Neuron (in vitro differentiated cells): ENCODE results near the gene ECE1.

ENCODE experiments used
- H2AFZ ChIP-seq: one replicate; pipeline ENCODE4 v1.6.1; 2013; ENCODE audit warnings: low read depth, mild to moderate bottlenecking, inconsistent platforms, low read length, moderate library complexity
- H3K27me3 ChIP-seq: one replicate; pipeline ENCODE4 v1.6.1; 2013; ENCODE audit warnings: low read length; ENCODE audit not compliant: insufficient read depth
- H3K36me3 ChIP-seq: one replicate; pipeline ENCODE4 v1.6.1; 2013; ENCODE audit warnings: low read length; ENCODE audit not compliant: insufficient read depth
- H3K4me1 ChIP-seq: one replicate; pipeline ENCODE4 v1.6.1; 2013; ENCODE audit warnings: low read length; ENCODE audit not compliant: insufficient read depth
- H3K4me3 ChIP-seq: 2 replicates; pipeline ENCODE4 v1.5.1; 2013; ENCODE audit warnings: mild to moderate bottlenecking, low read length, moderate library complexity
- H3K9me3 ChIP-seq: one replicate; pipeline ENCODE4 v1.6.1; 2013; ENCODE audit warnings: low read length

ECE1 gene

DNA sequence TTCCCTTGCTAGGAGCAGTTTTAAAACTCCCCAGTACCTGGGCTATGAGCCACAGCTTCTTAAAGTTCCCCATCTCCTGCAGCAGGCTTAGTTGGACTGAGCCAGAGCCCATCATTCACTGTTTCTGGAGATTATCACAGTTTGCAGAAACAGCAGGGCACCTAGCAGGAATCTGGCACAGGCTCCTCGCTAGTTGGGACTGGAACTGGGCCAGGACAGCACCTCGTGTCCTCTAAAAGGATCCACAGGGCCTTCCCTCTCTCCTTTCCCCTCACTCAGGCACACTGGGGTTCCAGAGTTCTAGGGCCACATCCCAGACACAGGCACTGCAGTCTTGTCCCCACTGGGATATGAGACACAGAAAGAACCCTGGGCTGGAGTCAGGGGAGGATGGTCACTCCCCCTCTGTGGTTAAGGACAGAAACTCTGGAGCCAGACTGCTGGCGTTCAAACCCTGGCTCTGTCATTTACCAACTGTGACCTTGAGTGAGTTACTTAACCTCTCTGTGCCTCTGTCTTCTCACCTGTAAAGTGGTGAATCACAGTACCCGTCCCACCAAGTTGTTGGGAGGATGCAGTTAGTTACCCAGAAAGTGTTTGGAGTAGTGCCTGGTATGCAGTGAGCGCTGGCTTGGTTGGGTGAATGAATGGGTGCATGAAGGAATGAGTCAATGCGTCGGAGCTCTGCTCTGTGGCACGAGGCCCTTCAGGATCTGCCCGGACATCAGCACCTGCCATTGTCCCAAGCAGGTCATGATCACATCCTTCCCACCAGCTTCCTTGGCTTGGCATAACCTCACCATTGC lies 18.8 kb upstream of the ECE1 start:
- Histone ChIP-seq H3K4me3 (no peak overlapping the region), H2AFZ (no peak overlapping the region), H3K4me1 (peaks cover 20% of the 10 kb centered on the region)

DNA sequence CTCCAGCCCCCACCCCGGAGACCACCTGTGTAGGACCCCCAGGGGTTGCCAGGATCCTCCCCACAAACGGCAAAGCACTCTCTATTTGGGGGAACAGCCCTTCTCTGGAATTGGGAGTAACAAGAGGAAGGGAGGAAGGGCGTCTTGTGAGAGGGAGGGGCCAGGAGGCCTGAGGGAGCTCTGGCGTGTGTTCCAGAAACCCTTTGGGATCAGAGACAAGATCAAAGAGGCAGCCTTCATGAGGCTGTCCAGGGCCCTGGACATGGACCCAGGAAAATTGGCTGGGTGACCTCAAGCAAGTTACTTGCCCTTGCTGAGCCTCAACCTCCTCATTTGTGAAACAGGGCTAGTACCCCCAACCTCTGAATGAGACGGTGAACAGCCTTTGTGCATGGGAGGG lies 18.1 kb upstream of the ECE1 start:
- peaks cover 14% of the 10 kb centered on the region for H3K4me1 ChIP-seq
- no peaks in the 10 kb centered on the region for H3K27me3 ChIP-seq
- no peak overlapping the region for H3K4me3 ChIP-seq
- H3K9me3 ChIP-seq: no peaks in the 10 kb centered on the region
- no peak overlapping the region for H2AFZ ChIP-seq
- no peaks in the 10 kb centered on the region for H3K36me3 ChIP-seq

More for the DNA sequence above, 18.8 kb upstream of the ECE1 start:
- no peaks in the 10 kb centered on the region for H3K36me3 ChIP-seq
- no peaks in the 10 kb centered on the region for H3K9me3 ChIP-seq
- H3K27me3 ChIP-seq: no peaks in the 10 kb centered on the region

DNA sequence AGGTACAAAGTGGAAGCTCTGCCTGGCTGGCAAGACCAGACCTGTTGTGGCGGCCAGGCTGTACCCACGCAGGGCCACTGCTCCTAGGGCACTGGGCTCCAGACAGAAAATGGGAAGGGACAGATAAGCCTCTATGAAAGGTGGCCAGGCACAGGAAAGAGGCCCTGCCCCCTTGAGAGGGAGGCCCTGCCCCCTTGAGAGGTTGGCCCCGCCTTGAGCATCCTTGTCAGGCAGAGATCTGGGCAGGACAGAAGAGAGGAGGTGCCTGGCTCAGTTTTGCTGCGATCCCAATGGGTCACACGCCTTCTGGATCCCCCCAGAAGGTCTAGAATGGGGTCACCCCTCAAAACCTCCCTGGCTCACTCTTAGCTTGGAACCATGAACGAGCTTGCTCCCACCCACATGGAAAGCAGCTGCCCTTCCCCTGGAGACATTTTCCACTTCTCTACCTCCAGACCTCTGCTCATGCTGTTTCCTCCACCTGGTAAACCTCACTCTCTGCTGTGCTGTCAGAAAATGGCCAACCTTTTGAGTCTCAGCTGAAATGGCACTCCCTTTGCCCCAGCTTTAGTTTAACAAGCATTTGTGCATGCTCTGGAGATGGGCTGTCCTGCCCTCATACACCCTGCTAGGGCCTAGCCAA lies 17.5 kb upstream of the ECE1 start:
- no peak overlapping the region for H2AFZ ChIP-seq
- no peaks in the 10 kb centered on the region for H3K9me3 ChIP-seq
- peaks cover 9% of the 10 kb centered on the region for H3K4me1 ChIP-seq
- no peaks in the 10 kb centered on the region for H3K36me3 ChIP-seq
- H3K27me3 ChIP-seq: no peaks in the 10 kb centered on the region
- H3K4me3 ChIP-seq: no peak overlapping the region

DNA sequence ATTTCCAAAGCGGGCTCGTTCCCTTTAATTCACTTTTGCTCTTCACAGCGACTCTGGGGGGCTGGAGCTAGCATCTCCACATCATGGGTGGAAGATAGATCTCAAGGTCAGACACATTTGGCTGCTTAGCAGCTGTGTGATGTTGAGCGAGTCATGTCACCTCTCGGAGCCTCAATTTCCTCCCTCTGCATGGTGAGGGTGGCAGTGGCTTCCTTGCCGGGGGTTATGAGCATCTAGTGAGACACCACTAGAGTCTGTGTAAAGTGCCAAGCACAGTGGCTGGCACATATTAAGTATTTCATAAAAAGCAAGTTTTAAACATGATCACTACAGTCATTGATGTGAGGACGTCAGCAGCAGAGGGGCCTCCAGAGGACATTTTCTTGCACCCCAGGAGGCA lies 16.9 kb upstream of the ECE1 start:
- H3K4me3 ChIP-seq: no peak overlapping the region
- peaks cover 9% of the 10 kb centered on the region for H3K4me1 ChIP-seq
- no peak overlapping the region for H2AFZ ChIP-seq
- no peaks in the 10 kb centered on the region for H3K27me3 ChIP-seq
- no peaks in the 10 kb centered on the region for H3K36me3 ChIP-seq
- no peaks in the 10 kb centered on the region for H3K9me3 ChIP-seq

DNA sequence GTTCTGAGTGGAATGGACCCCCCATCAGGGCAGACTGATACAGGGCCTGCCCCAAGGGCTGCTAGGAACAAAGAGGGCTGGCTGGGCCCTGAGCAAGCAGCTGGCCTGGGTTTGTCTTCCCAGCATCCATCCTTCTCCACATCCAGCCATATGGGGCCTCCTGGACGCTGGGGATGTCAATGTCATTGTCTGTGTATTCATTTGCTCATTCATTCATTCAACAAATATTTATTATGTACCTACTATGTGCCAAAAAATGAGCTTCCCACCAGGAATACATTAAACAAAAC lies 15.6 kb upstream of the ECE1 start:
- no peak overlapping the region for H3K4me3 ChIP-seq
- H2AFZ ChIP-seq: no peak overlapping the region
- H3K9me3 ChIP-seq: no peaks in the 10 kb centered on the region
- H3K36me3 ChIP-seq: no peaks in the 10 kb centered on the region
- H3K27me3 ChIP-seq: no peaks in the 10 kb centered on the region
- peaks cover 5% of the 10 kb centered on the region for H3K4me1 ChIP-seq

- no peaks in the 10 kb centered on the region for H3K36me3 ChIP-seq
- H3K27me3 ChIP-seq: no peaks in the 10 kb centered on the region
- H2AFZ ChIP-seq: no peak overlapping the region
- H3K9me3 ChIP-seq: no peaks in the 10 kb centered on the region
- H3K4me1 ChIP-seq: peaks cover 5% of the 10 kb centered on the region
- no peak overlapping the region for H3K4me3 ChIP-seq
Observed at GRCh38 chr1:21305155-21305899, 15.1 kb upstream of the ECE1 start.

- no peaks in the 10 kb centered on the region for H3K9me3 ChIP-seq
- H3K4me3 ChIP-seq: no peak overlapping the region
- no peak overlapping the region for H2AFZ ChIP-seq
- H3K27me3 ChIP-seq: no peaks in the 10 kb centered on the region
- H3K4me1 ChIP-seq: peaks cover 5% of the 10 kb centered on the region
- H3K36me3 ChIP-seq: no peaks in the 10 kb centered on the region
Observed at GRCh38 chr1:21304488-21304887, 14.2 kb upstream of the ECE1 start.

DNA sequence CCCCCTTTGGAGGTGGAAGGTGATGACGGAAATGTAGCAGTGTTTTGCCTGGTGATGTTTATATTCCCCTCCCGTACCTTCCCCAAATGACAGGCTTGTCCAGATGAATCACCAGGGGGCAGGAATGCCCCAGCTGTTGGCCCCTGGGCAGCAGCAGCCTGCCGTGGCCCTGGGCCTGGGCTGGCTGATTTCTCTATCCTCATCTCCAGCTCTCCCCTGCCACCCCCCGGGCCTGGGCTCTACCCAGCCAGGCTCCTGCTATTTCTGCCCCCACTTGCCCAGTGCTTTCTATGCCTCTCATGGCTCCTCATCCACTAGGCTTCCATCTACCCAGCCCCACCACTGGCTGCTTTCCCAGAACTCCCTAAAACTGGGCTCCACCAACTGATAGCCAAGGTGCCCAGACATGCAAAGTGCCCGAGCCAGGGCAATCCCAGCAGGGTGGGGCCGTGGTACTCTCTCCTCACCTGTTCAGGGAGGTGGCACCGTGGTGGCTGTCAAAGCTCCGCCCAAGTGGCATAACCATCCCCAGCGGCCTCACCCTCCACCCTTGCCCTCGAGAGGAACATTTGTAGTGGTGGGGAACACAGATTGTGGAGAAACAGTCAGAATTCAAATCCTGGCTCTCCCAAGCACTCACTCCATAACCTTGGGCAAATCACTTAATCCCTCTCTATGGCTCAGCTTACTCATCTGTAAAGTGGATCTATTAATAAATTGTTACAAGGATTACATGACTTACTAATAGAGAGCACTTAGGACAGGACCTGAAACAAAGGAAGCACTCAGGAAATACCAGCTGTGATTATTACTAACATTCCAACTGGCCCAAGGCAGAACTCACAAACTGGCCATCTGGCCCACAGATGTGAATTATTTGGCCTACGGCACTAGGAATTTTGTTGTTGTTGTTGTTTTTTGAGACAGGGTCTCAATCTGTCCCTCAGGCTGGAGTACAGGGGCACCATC lies 12.8 kb upstream of the ECE1 start:
- H3K4me1 ChIP-seq: peaks cover 5% of the 10 kb centered on the region
- no peak overlapping the region for H3K4me3 ChIP-seq

GRCh38 chr1:21301794-21302440 lies 11.7 kb upstream of the ECE1 start:
- H2AFZ ChIP-seq: no peak overlapping the region
- no peak overlapping the region for H3K4me3 ChIP-seq
- H3K4me1 ChIP-seq: peaks cover 5% of the 10 kb centered on the region
- no peaks in the 10 kb centered on the region for H3K27me3 ChIP-seq
- H3K9me3 ChIP-seq: no peaks in the 10 kb centered on the region
- no peaks in the 10 kb centered on the region for H3K36me3 ChIP-seq

More for the DNA sequence above, 12.8 kb upstream of the ECE1 start:
- H3K9me3 ChIP-seq: no peaks in the 10 kb centered on the region
- H3K36me3 ChIP-seq: no peaks in the 10 kb centered on the region
- H2AFZ ChIP-seq: no peak overlapping the region
- no peaks in the 10 kb centered on the region for H3K27me3 ChIP-seq

DNA sequence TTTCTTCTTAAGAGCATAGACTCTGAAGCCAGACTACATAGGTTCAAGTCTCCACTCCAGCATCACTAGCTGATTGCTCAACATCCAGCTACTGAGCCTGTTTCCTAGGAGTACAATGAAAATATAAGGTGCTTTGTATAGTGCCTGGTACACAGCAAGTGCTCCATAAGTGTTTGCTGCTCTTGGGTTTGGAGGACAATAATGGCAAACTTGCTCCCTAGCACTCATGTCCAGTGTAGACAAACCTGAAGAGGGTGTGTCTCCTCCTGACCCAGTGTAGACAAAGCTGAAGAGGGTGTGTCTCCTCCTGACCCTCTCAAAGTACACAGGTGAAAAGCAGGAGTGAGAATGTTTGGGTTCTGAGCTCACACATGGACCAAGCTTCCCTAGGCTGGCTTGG lies 10.5 kb upstream of the ECE1 start:
- H3K4me1 ChIP-seq: peaks cover 4% of the 10 kb centered on the region
- no peaks in the 10 kb centered on the region for H3K27me3 ChIP-seq
- H3K9me3 ChIP-seq: no peaks in the 10 kb centered on the region
- no peaks in the 10 kb centered on the region for H3K36me3 ChIP-seq
- no peak overlapping the region for H3K4me3 ChIP-seq
- H2AFZ ChIP-seq: no peak overlapping the region

DNA sequence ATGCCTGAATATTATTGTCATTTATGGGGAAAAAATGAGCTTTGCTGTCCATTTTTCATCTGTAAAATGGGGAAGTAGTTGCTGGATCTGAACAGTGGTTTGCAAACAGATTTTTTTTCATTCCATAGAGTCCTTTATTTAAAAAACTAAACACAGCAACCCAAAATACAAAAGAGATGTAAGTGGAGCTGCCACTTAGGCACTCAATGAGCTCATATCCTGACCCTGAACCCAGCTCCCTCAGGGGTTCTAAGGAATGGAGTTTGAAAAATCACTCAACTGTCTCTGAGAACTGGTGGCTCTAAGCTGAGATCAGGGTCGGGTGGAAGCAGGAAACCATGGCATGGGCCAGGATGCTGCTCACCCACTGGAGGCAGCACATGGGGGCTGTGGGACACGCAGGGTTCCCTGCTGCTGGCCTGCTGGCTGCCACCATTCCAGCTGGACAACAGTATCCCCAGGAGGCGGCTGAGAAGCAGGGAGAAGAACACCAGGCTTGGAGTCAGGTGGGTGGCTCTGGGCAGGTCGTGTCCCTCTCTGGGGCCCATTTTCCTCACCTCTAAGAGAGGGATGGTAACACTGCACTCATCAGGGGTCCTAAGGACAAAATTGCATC lies 9.6 kb upstream of the ECE1 start:
- no peak overlapping the region for H2AFZ ChIP-seq
- no peaks in the 10 kb centered on the region for H3K36me3 ChIP-seq
- no peaks in the 10 kb centered on the region for H3K4me1 ChIP-seq
- no peaks in the 10 kb centered on the region for H3K9me3 ChIP-seq
- H3K27me3 ChIP-seq: no peaks in the 10 kb centered on the region
- no peak overlapping the region for H3K4me3 ChIP-seq

DNA sequence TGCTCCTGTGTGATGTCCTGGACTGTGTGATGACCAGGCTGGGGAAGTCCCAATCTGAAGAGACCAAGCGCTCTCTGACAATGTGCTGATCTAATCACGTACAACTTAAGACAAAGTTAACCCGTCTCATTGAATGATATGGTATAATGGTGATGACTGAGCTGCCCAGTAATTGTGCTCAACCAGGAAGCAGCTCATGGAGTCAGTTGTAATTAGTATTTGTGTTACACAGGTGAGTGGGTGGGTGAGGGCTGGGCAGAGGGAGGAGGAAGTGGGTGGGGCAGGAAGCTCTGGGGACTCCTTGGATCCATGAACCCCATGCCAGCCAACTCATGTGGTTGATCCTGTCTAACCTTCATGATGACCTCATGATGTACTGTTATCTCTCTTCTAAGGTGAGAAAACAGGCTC lies 8.7 kb upstream of the ECE1 start:
- Histone ChIP-seq H2AFZ (no peak overlapping the region), H3K4me1 (no peaks in the 10 kb centered on the region), H3K36me3 (no peaks in the 10 kb centered on the region), H3K27me3 (no peaks in the 10 kb centered on the region), H3K4me3 (no peak overlapping the region), H3K9me3 (no peaks in the 10 kb centered on the region)
